Ovary (tissue), 1 donor: ENCODE data around the gene ALG6.

Source experiments
- EP300 ChIP-seq: sonication (generic); formaldehyde crosslinking; IDR thresholded peaks from one replicate; pipeline ENCODE4 v1.6.1; 2017; ENCODE audit warnings: antibody characterized with exemption
- POLR2A ChIP-seq: fragments of 450-650 bp; IDR thresholded peaks from one replicate; pipeline ENCODE4 v1.6.1; 2017; ENCODE audit warnings: antibody characterized with exemption, mild to moderate bottlenecking, moderate library complexity

GRCh38 chr1:63408331-63408730 is 40.9 kb downstream of the ALG6 start:
- TF ChIP-seq POLR2A (no peak), EP300 (no peak)
